ENCODE data around the gene SOX10. TPM values are rescaled to one million over a fixed set of nuclear protein-coding genes. Genes with fewer than 3 reads are reported as not detected.

SOX10 gene
- total RNA-seq, 1 experiment from 2014 or later: 2.4 TPM

DNA sequence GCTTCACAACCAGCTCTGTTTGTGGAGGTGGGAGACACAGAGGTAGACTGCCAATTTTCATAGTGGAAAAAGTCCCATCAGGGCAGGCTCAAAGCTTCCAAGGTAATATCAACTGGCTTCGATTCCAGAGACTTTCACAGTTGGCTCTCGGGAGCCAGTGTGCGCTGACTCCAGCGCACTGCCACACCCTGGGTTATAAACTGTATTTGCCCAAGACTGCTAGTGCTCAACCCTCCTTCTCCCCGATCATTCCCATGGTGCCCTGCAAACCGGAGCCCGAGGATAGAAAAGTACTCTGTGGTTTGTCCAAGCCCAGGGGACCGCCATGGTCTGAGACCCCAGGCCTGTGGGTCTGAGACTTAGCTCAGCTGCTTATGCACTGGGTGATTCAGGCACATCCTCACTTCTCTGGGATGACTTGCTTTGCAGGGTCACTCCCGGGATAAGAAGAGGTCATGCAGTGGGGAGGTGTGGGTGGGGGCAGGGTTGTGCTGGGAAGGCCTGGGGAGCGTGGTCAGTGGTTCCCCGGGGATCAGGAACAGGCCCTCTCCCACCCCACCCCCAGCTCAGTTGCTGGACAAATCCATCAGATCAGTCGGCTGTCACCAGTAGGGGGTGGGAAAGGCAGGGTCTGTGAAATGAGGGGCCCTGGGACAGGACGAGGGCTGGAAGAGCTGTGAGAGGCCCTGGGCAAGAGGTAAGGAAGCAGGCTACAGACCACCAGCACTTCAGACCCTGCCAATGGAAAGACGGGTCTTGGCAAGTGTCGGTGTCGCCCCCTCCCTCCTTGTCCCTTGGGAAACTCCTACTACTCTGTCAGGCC lies 46.2 kb upstream of the SOX10 start:
- Histone ChIP-seq H3K79me1 (ENCODE audit: insufficient read depth, low read depth, low read length, poor library complexity, severe bottlenecking) (no peaks in the 10 kb centered on the region), H3K27ac (ENCODE audit: insufficient read length, low read depth, low read length) (no peak overlapping the region), H3K23me2 (ENCODE audit: insufficient read length, low read depth, low read length, poor library complexity, severe bottlenecking) (no peaks in the 10 kb centered on the region), H2BK20ac (ENCODE audit: low read depth, low read length, poor library complexity, severe bottlenecking) (no peak overlapping the region), H4K91ac (ENCODE audit: insufficient read length, low read depth, low read length) (no peak overlapping the region), H2BK5ac (ENCODE audit: insufficient read length, low read length) (no peak overlapping the region), H3K56ac (ENCODE audit: insufficient read length, low read depth, low read length) (no peak overlapping the region), H3K4ac (ENCODE audit: low read depth, low read length) (no peak overlapping the region), H4K5ac (ENCODE audit: insufficient read length, low read depth, low read length) (no peak overlapping the region), H2AK5ac (ENCODE audit: insufficient read length, low read length) (no peak overlapping the region), H3K4me1 (ENCODE audit: insufficient read depth, low read length) (peaks cover 4% of the 10 kb centered on the region; the same call in 1 of the 2 replicates), H4K20me1 (ENCODE audit: control insufficient read depth, insufficient read depth, insufficient read length) (no peaks in the 10 kb centered on the region), H3K4me2 (ENCODE audit: insufficient read depth, insufficient read length, low read length) (no peak overlapping the region), H4K8ac (replicated peaks; ENCODE audit: insufficient read length, low read depth, low read length) (no peak overlapping the region), H2BK120ac (ENCODE audit: low read depth, low read length, poor library complexity, severe bottlenecking) (no peak overlapping the region), H3K9me3 (ENCODE audit: control insufficient read depth, low read depth, low read length) (no peaks in the 10 kb centered on the region), H3K14ac (ENCODE audit: insufficient read depth, low read length) (no peak overlapping the region), H3K23ac (ENCODE audit: insufficient read length, low read depth, low read length) (no peak overlapping the region), H3K18ac (ENCODE audit: insufficient read length, low read depth, low read length) (no peak overlapping the region), H3K27me3 (ENCODE audit: insufficient read depth, low read length) (no peaks in the 10 kb centered on the region), H3K9ac (ENCODE audit: extremely low read depth, insufficient read length, low read length) (no peak overlapping the region), H2BK12ac (ENCODE audit: insufficient read length, low read depth, low read length) (no peak overlapping the region), H2BK15ac (ENCODE audit: low read depth, low read length) (no peak overlapping the region), H3T11ph (ENCODE audit: low read length) (no peak overlapping the region), H3K79me2 (ENCODE audit: insufficient read depth, low read length) (no peaks in the 10 kb centered on the region), H2AFZ (ENCODE audit: low read length) (no peak overlapping the region)
- Mint-ChIP-seq H3K4me3 (no peak overlapping the region), H3K27me3 (ENCODE audit: low read depth) (peaks cover 24% of the 10 kb centered on the region), H3K9me3 (no peaks in the 10 kb centered on the region), H3K27ac (no peak overlapping the region), H3K36me3 (ENCODE audit: insufficient read depth in 1 of 3, low read depth in 3 of 3) (no peaks in the 10 kb centered on the region), H3K4me1 (peaks cover 27 to 41% of the 10 kb centered on the region in 2 experiments)
- DNase-seq: peak; percentile 43
- no CpG with 5 or more reads among the region's 16 CpGs for WGBS (ENCODE audit: extremely low coverage, insufficient read length, low lambda C conversion rate)
- TF ChIP-seq CTCF (conservative IDR thresholded peaks at IDR 0.05): peak; percentile 36; the same call in 2 of the 3 replicates

Data from H9 (cell line).